HG03354 (cell line): ENCODE data around the gene GALNT18.

ENCODE experiments used
- ATAC-seq: cut with Tn5 transposase; IDR thresholded peaks from one replicate; pipeline ENCODE4 v1.9.1; 2021; ENCODE audit warnings: mild to moderate bottlenecking; ENCODE audit not compliant: unreplicated experiment, poor library complexity, severe bottlenecking

GALNT18 gene

DNA sequence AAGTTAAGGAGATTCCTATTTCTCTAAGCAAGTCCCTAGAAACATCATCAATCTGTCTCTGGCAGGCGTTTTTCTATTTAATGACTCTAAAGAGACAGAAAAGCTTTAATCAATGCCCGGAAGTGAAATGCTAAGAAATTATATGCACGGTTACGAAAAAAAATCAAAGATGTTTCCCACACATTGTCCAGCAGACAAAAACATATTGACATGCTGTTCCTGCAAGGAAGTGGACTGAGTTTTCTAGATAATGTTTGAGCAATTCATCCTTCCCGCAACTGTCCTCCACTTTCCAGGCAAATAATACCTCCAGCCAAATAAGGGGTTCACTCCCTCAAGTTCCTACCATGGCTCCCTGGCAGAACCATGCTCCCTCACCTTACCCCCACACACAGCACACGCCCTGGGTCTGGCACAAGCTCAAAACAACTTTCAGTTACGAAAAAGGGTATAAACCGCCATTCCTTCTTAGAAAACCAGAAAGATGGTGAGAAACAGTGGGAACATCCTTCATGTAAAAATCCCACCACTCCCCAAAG is 29.6 kb downstream of the GALNT18 start:
- ATAC-seq: no peak

DNA sequence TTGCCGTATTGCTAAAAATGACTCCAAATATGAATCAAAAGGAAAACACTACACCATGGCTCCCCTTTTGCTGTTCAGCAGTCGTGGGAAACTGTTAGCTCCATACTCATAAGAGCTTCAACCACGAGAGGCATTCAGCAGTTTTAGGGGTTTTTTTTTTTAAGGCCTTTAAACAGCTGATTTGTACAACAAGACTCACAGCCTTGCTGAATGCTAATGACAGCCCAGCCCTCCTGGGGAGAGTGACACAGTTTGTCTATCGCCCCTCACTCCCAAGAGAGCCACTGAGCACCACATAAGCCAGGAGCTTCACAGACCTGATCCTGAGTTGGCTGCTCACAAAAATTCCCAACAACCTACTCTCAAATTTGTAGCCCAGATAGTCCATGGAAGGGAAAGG is 32.4 kb downstream of the GALNT18 start:
- ATAC-seq: no peak

DNA sequence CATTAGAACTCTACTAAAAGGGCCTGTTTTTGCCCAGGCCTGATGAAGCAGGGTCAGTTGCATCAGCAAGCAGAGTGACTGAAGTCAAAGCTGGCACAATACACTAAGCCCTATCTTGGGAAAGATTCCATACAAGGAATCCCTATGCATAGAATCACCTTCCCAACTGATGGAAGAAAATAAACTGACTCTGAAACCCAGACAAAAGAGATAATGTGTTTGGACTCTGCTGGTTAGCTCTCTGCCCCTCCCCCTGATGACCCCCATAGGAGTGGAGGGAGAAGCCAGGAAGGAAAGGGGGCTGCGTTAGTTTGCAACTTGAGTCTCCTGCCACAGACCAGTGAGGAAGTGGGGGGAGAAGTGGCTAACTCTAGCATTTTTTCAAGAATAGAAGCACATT is 32.9 kb downstream of the GALNT18 start:
- ATAC-seq: no peak

DNA sequence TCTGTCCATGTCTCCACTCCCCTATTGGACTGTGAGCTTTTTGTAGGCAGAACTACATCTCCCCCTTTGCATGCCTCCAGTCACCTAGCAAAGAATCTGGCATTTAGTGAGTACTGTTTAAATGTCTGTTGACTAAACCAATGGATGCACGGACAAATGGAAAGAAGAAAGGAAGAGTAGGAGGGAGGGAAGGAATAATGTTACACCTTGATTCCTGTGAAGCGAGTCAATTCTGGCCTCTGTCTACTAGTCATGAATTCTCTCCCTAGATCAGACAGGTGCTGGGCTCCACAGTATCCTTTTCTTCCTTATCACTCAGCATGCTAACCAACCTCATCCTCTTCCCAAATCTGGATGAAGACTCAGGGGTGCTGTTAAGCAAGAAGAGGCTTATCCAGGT is 33.6 kb downstream of the GALNT18 start:
- ATAC-seq: no peak

DNA sequence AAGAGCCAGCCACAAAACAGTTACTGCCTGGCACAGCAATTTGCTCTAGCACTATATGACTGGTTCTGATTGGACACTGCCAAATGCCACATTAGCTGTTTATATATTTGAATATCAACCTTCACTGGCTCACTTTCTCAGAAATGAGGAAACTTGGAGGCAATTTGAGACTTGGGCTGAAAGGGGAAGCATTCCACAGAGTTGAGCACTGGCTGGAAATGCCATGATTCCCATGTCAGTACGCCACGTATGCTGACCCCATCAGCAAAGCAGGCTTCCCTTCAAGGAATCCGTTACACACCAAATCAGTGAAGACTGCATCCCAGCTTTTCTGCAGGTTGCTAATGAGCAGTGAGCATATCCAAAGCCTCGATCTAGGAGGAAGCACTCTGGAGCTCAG is 34.7 kb downstream of the GALNT18 start:
- no peak for ATAC-seq

DNA sequence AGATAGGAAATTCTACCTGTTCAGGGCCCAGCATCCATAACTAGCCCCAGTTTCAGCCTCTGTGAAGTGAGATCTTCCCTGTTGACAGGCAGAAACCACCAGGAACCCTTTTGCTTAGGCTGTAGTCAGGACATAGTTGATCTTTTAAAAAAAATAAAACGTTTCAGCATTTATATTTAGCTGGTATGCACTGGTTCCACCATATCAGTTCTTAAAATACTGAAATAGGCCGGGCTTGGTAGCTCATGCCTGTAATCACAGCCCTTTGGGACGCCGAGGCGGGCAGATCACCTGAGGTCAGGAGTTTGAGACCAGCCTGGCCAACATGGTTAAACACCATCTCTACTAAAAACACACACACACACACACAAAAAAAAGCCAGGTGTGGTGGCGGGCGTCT is 35.3 kb downstream of the GALNT18 start:
- ATAC-seq: no peak

DNA sequence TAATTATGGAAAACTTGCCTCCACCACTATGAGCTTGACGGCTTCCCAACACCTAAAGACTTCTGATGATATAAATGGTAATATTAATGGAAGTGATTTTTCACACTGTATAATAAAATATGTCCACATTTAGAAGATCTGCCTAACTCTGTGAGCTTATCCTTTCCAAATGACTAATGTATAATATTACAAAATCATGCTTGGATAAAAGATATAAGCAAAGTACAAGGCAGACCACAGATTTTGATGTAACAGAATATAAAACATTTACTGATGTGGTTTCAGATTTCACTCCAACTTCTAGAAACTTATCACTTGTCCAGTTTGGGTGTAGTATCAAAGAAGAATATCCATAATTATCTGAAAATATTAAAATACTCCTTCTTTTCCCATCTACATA is 36.9 kb downstream of the GALNT18 start:
- no peak for ATAC-seq

DNA sequence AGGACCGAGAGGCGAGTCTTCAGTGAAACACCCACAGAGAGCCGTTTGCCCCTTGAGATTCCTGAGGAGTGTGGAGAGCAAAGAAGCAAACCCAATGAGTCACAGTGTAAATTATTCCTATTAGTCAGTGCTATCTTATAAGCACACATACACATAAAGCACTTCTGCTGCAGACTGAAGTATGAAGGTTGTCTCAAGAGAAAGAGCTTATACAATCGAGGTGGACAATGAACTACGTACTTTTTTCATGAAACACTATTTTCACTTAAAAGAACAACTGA is 37.3 kb downstream of the GALNT18 start:
- ATAC-seq: no peak

DNA sequence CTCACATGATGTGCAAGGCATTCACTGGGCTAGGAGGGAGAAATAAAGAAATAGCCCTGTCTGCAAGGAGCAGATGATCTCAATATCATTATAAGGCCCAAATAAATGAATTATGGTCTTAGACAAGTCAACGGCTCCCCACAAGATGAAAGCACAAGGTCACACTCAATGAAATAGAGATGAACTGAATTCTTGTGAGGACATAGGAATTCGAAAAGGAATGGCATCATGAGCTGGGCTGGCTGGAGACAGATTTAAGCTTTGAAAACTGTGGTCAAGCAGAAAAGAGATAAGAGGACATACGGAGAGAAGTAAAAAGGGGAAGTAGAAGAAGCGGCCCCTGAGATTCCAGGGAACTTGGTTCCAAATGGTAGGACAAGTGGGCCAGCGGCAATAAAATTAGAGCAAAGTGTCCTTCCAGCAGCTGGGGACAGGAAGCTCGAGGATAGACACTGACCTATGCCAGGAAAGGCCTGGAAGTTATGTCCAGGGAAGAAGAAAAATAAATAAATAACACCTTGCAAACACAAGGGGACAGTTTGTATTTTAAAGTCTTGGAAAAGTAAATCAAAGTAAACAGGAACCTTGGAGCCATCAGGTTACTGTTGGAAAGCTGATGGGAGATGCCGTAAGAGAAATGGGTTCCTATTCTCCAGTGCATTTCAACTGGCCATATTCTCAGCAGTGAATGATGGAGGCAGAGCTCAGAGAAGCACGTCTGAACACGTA is 37.8 kb downstream of the GALNT18 start:
- no peak for ATAC-seq

DNA sequence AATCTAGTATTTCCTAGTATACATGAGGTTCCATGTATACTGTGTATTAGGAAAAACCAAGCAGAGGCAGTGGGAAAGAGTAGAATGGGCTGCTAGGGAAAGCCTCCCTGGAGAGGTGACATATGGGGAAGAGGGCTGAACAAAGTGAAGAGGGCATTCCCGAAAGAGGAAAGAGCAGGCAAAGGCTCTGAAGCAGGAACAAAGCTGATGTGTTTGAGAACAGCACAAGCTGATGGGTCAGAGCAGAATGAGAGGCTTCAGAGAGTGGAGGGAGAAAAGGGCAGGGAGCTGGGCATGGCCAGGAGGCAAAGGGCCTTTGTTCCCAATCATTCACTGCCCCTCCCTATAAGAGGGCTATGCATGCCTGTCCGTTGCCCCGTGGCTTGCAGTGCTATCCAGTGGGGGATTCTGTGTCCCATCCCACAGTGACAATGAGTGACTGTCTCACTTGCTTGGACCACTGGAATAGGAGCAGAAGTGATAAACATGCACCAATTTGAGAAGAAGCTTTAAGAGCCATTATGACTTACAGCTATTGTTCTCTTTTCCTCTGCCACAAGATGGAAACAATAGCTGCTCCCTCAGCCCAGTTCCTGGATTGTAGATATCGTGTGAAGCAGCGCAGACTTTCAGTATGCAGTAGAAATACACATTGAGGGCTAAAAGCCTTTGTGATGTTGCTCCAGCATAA is 39.6 kb downstream of the GALNT18 start:
- no peak for ATAC-seq

DNA sequence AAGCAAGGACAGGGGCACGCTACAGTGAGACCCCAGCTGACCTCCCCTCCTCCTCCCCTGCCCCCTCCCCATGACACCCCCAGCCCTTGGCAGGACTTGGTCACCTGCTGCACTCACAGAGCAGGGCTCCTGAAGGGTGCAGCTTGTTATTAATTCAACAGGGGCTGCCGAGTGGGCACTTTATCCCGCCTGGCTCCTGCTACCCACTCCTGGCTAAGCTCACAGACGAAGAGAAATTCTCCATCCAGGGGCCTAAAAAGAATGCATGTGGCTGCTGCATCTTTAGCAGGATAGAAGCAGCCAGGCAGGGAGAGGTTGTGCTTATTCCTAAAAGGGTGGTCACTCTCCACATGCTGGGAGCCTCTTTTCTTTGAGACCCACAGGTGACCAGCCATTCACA is 40.3 kb downstream of the GALNT18 start:
- no peak for ATAC-seq

DNA sequence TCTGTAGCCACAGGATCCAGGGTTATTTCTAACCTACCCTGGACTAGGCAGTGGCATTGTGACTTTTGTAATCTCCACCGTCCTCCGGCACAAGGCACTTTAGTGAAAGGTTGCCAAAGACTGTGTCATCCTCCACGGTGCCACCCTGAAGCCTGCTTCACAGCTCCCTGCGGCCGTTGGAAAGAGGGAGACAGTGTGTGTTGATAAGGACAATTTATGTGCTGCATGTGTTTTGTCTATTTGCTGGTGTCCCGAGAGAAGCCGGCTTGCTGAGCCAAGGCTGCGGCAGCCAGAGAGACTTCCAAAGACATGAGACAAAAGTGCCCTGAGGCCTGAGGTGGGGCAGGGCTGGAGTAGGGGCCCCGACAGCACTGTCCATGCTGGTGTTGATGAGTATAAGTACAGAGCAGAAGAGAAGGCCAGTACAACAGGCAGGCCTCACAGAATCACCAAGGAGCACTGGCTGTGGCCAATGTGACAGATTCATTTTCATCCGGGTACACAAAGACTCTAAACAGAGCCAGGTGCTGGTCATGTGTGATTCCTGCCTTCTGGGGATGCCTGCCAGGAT is 40.9 kb downstream of the GALNT18 start:
- no peak for ATAC-seq

DNA sequence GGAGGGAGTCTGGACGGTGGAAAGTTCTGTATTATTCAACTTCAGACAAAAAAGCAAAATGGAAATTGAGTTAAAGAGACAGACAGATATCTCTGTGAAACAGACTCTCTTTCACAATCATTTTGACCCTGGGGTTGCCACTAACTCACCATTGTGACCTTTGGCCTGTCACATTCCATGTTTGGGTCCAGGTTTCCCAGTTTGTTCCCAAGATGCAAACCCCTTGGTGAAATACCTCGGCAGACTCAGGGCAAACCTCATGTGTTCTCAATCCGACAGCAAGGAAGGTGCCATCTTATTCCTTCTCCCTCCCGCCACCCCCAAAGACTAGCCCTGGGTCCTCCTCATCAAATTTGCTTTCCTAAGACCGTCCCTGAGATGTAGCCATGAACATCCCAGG is 41.8 kb downstream of the GALNT18 start:
- no peak for ATAC-seq

DNA sequence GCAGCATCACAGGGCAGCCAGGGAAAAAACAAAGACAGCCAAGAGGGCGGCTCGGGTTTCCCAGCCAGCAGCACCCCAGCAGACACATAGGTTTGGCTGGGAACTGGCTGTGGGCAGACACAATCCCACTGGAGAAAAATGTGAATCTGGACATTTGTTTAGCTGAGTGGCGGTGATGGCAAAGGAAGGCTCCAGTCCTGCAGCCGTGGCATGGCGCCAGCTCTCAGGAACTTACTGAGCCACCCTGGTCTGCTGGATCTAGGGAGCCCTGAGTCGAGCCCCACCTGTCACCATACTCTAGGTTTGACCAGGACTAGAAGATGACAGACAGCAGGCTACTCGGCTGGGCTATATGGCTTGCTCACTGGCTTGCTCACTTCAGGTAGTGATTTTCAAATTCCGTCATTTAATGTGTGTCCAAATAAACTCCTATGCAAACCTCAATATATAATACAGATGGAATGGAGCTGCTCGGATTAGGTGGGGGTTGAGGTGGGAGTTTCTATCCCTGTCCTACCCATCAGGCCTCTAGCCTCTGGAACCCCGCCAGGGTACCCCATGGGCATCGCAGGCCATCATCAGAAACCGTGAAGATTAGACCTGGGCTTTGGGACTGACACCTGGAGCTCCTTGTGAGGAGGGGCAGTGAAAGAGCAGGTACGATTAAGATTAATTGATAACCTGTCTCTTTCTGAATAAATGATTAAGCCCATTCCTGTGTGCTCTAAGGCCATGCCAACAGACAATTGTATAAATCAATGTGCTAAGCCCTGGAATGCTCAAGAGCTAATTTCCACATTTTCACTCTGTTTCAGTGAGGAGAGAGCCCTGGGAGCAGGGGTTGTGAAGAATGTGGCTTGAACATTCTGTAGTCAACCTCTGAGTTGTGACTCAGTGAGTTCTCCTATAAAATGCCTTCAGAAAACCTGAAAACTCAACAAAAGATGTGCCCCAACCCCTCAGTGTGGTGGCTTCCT is 42.5 kb downstream of the GALNT18 start:
- ATAC-seq: no peak

DNA sequence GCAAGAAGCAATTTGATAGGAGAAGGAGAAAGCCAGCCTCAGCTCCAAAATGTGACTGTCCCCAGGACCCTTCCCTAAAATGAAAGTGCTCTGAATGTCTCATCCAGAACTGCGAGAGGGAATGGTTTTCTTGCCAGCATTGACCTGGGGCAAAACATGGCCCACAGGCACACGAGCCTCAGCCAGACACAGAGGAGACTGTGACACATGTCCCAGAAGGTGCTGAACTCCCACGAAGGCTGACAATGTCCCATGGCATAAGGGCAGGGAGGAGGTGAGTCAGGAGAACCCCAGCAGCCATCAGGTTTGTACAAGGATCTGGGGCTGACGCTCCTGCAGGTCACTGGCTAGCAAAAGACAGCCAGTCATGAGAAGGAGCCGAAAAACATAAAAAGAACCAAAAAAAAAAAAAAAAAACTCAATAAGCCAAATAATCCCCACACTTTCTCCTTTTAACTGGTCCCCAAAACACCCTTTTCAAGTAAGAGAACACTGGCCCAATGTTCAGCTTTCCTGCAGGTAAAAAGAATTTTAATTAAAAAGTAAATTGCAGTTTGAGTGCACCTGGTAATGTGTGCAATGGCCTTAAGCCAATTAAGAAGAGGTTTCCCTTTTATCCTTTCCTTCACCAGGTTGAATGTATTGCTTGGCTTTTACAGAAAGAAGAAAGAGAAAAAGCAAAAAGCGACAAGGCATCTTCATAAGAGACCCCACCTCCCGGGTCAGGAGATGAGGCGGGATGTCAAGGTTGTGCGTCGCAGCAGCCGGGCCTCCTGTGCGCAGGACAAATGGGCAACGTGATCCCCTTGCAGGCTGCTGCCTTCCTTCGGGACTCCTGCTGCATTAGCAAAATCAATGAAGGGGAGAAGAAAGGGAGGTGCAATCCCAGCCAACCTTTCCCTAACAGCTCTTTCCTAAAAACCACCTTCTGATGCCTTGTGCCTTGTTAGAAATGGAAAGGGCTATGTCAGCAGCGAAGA is 43.6 kb downstream of the GALNT18 start:
- ATAC-seq: no peak

DNA sequence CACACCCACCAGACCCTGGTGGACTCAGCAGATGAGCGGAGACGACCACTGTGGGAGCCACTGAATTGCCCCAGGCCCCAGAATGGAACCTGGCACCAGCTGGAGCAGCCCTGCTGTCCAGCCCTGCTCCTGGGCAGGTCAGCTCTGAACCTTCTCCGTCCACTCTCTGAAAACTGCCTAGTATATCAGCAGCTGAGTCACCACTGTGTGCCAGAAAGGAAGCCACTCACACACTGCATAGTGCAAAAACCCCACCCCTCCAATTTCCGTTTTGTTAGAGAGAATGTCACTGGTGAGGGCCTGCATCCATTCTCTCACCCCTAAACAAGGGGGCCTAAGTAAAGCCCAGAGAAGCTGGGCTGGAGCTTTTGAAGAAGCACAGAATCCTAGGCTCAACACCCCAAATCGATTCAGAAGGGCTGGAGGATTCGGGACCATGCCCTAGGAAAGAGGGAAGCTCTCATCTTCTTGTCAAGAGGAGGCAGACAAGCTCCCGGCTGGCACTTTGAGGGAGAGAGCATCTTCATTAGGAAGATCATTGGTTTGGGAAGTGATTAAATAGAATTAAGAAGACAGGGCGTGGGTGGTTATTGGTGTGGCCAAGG is 44.5 kb downstream of the GALNT18 start:
- no peak for ATAC-seq

DNA sequence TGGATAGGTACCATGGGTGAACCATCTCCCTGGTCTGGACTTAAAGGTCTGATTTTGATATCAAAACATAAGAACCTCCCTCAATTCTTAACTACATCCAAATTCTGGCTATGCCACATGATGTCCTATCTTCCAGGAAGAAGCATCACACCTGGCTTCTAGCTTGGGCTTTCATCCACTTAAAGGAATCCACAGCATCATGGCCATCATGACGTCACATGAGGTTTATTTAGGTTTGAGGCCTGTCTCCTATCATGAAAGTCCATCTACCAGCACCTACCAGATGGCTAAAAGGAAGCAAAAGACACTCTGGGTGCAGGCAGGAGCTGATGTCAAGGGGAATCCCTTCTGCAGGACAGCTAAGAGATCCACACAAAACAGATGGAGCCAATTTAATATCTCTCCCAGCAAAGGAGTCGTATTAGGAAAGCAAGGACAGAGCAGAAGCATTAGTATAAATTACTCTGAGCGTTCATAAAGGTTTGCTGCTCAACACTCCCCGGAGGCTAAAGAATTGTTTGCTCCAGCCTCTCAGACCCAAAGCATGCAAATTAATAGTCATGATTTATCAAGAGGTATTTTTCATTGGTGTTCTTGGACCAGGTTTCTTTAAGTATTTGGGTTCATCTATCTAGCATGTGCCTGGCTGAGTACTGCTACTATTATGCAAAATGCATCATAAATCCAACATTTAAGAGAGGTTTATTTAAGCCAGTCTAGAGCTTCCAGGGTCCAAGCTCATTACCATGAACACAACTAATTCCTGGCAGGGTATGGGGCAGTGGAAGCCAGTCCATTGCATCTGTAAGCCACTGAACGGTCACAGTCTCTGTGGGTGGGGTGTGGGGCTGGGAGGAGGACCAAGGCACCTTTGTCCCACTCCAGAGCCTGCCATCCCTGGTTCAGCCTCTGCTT is 47.2 kb downstream of the GALNT18 start:
- no peak for ATAC-seq

DNA sequence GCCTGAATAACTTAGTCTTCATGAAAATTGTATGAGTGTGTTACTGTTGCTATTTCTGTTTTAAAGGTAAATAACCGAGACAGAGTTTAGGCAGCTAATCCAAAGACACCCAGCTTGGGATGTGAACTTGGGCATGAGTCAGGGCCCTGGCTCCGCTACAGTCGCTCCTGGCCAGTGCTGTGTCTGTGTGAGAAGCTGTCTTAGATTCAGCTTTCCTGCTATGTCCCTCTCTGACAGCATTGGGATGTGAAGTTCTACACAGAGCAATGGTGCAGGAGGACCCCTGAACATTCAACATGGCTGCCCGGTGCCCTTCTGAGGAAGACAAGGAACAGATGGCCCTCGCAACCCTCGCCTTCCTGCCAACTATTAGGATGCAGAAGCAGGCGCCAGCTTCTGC is 49.4 kb downstream of the GALNT18 start:
- ATAC-seq: no peak
